ENCODE measurements around the gene AMACR. TPM values are rescaled to one million over a fixed set of nuclear protein-coding genes. Genes with fewer than 3 reads are reported as not detected.

The AMACR gene
- total and polyA plus RNA-seq, 2 donors (not counting 3 experiments of a cell fraction or from before 2014, with no cell fraction given), result 6.7 to 8.7 TPM

DNA sequence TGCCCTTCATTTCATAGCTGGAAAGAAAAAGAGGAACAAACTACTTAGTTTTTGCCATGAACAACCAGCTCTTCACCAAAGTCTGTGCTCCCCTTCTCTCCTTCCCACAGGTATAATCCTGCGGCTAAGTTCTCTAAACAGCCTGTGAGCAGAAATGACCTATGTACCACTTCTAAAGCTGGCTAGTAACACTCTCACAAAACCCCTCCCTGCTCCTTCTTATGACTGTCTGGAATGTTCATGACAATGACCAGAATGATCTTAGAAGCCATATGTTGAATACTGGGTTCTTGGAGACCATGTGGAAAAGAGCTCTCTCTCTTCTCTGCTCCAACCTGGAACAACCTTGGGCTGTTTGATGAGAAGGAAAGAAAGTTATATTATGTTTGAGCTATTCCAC is 12.9 kb upstream of the AMACR start:
- Histone ChIP-seq H3K36me3 (ENCODE audit: control insufficient read depth in 2 of 2, extremely low read depth in 1 of 2, insufficient read depth in 2 of 2, low read length in 2 of 2) (no peaks in the 10 kb centered on the region), H3K4me3 (replicated peaks in 1 of 3; ENCODE audit: insufficient read depth in 1 of 3, low read depth in 1 of 3, low read length in 3 of 3) (no peak overlapping the region), H3K4me1 (ENCODE audit: control insufficient read depth, extremely low read depth, insufficient read depth, low read length) (no peaks in the 10 kb centered on the region), H2AFZ (ENCODE audit: low read depth, low read length) (no peak overlapping the region), H4K20me1 (replicated peaks; ENCODE audit: control insufficient read depth, extremely low read depth, insufficient read depth, low read length) (no peaks in the 10 kb centered on the region), H3K27ac (ENCODE audit: insufficient read depth, low read depth, low read length) (no peak overlapping the region), H3K9me1 (replicated peaks; ENCODE audit: control insufficient read depth, extremely low read depth, insufficient read depth, low read length) (no peaks in the 10 kb centered on the region), H3K27me3 (ENCODE audit: control insufficient read depth in 2 of 2, insufficient read depth in 2 of 2, low read length in 2 of 2) (peaks cover 2 to 3% of the 10 kb centered on the region in 2 experiments), H3K9ac (replicated peaks; ENCODE audit: extremely low read depth, insufficient read depth, low read length) (no peak overlapping the region), H3K79me2 (ENCODE audit: control insufficient read depth, insufficient read depth, low read length) (no peaks in the 10 kb centered on the region), H3K9me3 (replicated peaks; ENCODE audit: control insufficient read depth, insufficient read depth, low read length) (no peaks in the 10 kb centered on the region), H3K4me2 (ENCODE audit: insufficient read depth, low read length) (no peak overlapping the region)
- no peak for TF ChIP-seq GATA2 (IDR thresholded peaks at IDR 0.05; ENCODE audit: insufficient read depth, insufficient read length, low read depth, low read length)
- TF ChIP-seq POLR2A (IDR thresholded peaks at IDR 0.05; ENCODE audit: low read depth, low read length), result no peak
- TF ChIP-seq, protein P1, sequence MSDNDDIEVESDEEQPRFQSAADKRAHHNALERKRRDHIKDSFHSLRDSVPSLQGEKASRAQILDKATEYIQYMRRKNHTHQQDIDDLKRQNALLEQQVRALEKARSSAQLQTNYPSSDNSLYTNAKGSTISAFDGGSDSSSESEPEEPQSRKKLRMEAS (IDR thresholded peaks at IDR 0.05; ENCODE audit: insufficient read depth, insufficient read length), result no peak
- TF ChIP-seq CTCF (IDR thresholded peaks at IDR 0.05; ENCODE audit: extremely low read depth in 1 of 2, insufficient read depth in 1 of 2, low read depth in 1 of 2, low read length in 2 of 2), result no peak
- no peak for TF ChIP-seq FOS (IDR thresholded peaks at IDR 0.05; ENCODE audit: borderline replicate concordance, insufficient read depth, low read length)
- no peak for TF ChIP-seq POLR2AphosphoS5 (IDR thresholded peaks at IDR 0.05; ENCODE audit: insufficient read depth, low read depth, low read length)
- FAIRE-seq (no peak), DNase-seq (ENCODE audit: low read depth, low spot score) (no peak)
- dilution Hi-C loops (cut with MboI; ENCODE audit: extremely low pct_ligation_motif_present, low sequenced_read_pairs), result no loop called here
- ChIA-PET CTCF (interaction anchor here (1.1 kb wide), 1 partner anchor 16 kb away, joined by 3 read pairs; no protein-coding TSS in a partner anchor), POLR2A (no interaction called here)
- BruUV-seq (replicated peaks), result no TSS peak
- intact Hi-C loops (cut with micrococcal nuclease), result no loop called here
